PC-3 (cell line): Measurements from ENCODE around the gene NTRK1.

Experiments used
- EZH2phosphoT487 ChIP-seq: fragments of 300-600 bp; sonication (generic); IDR thresholded peaks from 2 replicates; pipeline ENCODE4 v1.6.1; 2018; ENCODE audit warnings: mild to moderate bottlenecking, antibody characterized with exemption, low read length, borderline replicate concordance
- TF ChIP-seq, protein P1 (sequence below): fragments of 300-600 bp; sonication (generic); conservative IDR thresholded peaks from 2 replicates; pipeline ENCODE4 v1.5.1; 2017; ENCODE audit warnings: antibody characterized with exemption, low read depth, mild to moderate bottlenecking, low read length

DNA sequence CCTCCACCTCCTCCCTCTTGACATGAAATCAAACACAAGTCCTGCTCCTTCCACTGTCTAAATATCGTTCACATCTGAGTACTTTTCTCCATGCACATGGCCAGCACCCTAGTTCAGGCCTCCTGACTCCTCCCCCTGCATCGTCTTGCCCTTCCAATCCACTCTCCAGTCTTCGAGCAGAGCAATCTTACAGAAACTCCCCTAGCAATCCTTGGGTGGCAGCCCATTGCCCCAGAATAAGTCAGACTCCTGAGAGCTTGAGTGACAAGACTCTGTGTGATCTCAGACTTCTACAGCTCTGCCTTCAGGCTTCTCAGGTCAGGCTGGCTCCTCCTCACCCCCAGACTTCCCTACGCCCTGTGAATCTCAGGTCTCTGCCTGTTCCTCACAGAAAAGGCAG is 49.5 kb upstream of the NTRK1 start:
- TF ChIP-seq, protein P1, sequence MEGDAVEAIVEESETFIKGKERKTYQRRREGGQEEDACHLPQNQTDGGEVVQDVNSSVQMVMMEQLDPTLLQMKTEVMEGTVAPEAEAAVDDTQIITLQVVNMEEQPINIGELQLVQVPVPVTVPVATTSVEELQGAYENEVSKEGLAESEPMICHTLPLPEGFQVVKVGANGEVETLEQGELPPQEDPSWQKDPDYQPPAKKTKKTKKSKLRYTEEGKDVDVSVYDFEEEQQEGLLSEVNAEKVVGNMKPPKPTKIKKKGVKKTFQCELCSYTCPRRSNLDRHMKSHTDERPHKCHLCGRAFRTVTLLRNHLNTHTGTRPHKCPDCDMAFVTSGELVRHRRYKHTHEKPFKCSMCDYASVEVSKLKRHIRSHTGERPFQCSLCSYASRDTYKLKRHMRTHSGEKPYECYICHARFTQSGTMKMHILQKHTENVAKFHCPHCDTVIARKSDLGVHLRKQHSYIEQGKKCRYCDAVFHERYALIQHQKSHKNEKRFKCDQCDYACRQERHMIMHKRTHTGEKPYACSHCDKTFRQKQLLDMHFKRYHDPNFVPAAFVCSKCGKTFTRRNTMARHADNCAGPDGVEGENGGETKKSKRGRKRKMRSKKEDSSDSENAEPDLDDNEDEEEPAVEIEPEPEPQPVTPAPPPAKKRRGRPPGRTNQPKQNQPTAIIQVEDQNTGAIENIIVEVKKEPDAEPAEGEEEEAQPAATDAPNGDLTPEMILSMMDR = no peak
- no peak for TF ChIP-seq EZH2phosphoT487
